ENCODE measurements around the gene GPR132. TPM values are rescaled to one million over a fixed set of nuclear protein-coding genes. Genes with fewer than 3 reads are reported as not detected.

GPR132 gene
- total RNA-seq, 1 donor from 2014 or later: 0.07 TPM

DNA sequence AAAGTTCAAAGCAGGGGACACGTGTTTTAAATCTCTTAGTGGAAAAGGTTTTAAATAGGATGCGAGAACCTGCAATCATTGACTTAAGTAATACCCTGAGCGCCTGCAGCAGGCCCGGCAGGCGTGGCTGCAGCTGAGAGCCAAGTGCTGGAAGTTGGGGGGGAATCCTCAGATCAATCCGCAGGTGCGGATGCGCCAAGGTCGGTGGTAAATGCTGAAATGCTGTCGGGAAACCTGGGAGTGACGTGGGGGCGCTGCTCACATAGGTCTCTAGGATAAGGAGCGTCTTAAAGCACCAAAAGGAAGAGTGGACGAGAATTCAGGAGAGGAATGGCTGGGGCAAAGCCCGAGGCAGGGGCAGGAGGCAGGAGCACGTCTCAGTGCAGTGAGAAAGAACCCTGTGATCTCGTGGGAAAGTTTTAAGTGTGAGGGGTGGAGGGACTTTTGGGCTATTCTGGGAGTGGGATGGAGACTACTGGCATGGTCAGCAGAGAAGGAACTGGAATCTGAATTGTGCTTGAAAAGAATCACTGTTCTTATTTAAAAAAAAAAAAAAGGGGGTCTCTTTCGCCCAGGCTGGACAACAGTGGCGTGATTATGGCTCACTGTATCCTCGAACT, 43.5 kb downstream of the GPR132 start:
- DNase-seq (ENCODE audit: low read depth, low spot score): no peak

DNA sequence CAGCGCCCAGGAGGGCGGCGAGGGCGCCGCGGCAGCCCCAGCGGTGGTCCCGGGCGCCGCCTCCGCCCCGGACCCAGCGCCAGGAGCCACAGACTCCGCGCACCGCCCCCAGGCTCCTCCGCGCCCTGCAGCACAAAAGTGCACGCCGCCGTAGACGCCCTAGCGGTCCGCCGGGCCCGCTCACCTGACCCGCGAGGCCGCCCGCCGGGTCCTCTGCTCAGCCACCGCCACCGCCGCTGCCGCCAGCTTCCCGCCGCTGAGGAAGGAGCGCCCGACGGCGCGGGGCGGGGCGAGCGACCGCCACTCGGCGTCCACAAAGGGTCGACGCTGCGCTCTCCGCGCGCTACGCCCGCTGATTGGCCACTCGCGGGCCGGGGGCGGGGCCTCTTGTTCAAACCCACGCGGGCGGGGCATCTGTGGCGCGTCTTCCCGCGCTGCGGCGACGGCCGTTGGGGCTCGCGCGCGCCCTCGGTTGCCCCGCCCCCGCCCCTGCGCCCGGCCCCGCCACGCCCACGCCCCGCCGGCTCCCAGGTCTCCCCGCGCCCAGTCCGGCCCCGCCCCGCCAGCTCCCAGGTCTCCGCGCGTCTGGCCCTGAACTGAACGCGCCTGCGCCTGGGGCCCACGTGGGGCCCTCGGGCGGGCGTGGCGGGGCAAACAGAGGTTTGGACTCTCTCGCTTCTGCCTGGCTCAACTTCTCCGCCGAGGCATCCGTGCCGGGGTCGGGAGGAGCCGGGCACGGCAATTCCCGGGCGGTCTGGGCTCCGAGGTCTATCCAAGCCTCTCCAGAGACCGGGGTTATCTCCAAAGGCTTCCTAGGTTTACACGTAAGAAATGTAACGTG, 44.2 kb downstream of the GPR132 start, which contains the start of gene CDCA4:
Gene CDCA4, minus strand, starts transcription at position 269 of the 841 bp plus-strand sequence. CDS start 9,154 bp downstream, outside the sequence.
- DNase-seq (ENCODE audit: low read depth, low spot score): peak; percentile 76

DNA sequence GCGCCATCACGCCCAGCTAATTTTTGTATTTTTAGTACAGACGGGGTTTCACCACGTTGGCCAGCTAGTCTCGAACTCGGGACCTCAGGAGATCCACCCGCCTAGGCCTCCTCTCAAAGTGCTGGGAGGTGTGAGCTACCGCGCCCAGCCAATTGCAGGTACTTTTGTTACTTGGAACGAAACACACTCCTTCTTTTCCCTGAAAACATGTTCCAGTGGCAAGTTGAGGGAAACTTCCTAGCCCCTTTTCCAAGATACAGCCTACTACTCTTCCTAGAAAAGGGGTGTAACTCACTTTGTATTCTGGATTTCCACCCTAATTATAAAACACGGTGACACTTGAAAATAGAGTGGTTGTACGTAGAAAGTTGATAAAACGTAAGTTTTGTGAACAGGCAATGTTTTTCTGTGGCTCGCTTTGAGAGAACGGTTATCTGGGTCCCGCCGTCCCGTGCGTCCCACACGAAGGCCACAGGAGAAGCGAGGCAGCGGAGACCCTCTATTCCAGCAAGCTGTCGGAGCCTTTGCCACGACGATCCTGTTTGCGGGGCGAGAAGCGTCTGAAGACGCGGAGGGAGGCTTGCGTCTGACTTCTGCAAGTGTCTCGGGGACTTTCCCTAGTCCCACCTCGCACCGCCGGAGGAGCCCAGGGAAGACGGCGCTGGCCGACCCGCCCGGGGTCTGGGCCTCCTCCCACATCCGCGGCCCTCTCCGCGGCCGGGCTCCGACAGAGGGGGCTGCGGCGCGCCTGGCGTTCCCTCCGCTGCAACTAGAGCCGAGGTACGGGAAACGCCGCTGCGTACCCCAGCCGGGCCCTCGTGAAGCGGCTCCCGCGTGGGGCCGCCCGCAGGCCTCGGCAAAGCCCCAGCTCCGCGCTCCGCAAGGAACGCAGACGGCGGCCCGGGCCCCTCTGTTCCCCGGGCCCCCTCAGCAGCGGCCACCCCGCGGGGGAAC, 45.1 kb downstream of the GPR132 start:
- no peak for DNase-seq (ENCODE audit: low read depth, low spot score)

DNA sequence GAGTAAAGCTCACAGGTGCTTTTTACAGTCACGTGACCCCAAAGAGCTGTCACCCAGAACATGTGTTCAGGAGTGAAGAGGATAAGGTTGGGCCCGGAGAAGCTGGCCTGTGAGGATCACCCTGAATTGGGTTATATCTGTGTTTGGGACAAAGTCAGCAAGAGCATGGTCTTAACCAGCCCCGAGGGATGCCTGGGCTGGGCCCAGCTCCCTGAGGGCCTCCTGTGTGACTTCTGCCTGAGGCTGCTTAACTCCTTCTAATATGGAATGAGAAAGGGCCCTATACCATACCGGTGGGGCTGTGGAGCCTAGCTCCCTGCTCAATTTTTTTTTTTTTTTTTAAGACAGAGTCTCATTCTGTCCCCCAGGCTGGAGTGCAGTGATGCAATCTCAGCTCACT, 46.8 kb downstream of the GPR132 start:
- DNase-seq (ENCODE audit: low read depth, low spot score): no peak

DNA sequence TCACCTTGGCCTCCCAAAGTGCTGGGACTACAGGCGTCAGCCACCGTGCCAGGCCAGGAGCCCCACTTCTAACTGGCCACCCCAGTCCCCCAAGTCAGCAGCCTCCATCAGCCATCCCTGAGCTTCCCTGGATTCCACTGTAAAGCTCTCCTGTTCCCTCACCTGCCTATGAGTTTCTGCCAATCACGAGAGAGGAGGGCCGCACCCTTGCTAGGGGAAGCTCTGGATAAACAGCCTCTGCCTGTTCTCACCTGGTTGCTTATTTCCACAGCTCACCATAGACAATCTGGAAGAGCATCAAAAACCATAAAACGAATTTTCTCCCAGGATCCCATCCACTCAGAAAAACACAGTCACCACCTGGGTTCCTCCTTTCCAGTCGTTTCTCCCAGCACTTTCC, 49.3 kb downstream of the GPR132 start:
- DNase-seq (ENCODE audit: low read depth, low spot score): no peak

DNA sequence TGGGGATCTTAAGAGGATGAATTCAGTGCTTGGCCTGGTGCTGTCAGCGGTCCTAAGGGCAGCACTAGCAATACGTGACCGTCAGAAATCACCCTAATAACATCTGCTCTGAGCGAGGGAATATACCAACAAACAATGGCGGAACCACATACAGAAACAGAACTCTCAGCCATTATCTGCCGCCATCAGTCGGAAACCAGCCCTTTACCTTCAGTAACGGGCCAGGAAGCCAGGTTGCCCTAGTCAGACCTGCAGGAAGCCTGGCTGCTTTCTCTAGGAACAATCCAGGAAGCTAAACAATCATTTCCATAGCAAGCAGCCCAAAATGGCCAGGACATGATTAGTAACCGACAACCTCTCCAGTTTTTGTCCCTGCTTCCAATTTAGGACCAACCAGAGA, 50.0 kb downstream of the GPR132 start:
- no peak for DNase-seq (ENCODE audit: low read depth, low spot score)

DNA sequence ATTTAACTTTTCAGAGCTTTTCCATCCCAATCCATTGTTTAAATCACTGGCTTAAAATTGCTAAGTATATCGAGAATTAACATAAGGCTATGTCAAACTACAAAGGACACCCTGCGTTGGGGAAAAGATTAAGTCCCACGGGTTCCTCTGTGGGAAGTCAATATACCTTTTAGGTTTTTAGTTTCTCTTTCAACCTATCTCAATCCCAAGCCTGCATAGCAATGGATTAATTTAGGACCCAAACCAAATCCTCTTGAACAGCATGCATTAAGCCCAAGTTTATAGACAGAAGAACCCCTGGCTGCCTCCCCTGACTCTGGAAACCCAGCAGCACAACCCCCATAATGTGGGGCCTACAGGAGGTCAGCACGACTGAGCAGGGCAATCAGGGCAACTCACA, 50.6 kb downstream of the GPR132 start:
- DNase-seq (ENCODE audit: low read depth, low spot score): no peak

DNA sequence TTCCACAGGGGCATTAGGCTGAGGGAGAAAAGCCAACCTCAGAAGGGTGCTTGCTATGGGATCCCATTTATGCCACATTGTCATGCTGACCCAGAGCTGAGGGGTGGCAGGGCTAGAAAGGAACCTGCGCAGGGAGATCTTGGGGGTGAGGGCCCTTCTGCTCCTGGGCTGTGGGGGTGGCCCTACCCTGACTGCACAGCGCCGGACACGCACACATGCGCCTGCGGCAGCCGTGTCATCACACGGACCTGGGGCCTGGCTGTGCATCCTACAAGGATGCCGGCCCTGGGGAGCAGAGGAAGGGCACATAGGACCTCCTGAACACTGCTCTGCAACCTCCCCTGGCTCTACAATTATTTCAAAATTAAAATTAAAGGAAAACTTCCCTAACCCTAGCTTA, 51.2 kb downstream of the GPR132 start:
- DNase-seq (ENCODE audit: low read depth, low spot score): no peak

DNA sequence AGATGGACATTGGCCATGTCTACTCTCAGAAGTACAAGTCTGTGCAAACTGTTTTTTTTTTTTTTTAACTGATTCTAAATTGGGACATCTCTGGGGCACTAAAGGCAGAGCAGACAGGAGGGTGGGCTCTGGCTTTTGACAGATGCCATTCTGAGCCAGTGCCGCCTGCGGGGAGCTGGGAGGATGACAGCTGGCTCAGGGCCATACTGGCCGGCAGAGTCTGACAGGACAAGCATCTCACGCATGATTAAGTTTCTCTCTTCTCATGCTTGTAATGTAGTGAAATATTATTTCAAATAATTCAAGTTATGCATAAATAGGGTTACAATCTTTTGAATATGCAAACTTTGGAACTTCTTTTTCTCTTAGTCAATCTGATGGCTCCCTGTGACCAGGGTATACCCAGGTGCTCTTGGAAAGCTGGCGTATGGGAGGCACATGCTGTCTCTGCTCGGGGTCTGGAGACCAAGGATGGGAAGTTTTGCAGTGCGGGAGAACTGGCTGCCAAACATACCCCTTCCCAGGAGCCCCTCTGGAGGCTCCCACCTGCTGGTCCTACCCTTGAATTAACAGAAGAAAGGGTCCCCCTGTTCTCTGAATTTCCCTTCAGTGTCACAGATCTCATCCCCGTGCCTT, 52.0 kb downstream of the GPR132 start:
- no peak for DNase-seq (ENCODE audit: low read depth, low spot score)

DNA sequence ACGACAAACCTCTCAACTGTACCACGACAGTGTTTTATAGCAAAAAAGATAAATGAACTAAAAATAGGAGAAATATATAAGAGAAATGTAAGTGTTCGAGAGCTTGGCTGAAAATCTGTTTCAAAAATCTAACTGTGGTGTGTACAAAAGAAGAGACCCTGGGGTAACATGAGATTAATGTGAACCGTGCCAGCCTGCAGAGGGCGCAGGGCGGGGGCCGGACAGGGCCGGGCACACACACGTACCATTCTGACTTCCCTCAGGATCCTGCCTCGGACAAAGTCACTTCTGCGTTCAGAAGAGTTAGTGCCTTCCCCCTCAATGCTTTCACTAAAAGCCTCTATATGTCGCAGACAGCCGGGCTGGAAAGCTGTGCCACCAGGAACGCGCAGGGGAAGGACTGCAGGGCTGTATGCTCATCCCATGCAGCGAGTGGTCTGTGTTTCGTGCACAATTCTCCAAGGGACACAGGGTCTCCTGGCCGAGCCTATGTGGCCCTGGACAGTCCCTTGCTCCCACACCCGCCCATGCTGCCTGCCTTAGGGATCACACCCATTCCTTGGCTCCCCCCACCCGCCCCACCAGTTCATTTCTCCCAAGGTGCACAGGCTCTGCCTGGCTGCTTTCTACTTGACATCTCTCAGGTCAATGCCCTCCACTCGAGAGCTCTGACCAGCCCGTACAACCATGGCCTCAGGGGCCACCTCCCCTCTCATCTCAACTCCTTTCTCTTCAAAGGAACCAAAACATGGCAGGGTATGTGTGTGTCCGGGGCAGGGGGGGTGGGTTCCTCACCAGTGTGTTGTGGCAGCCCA, 52.9 kb downstream of the GPR132 start:
- DNase-seq (ENCODE audit: low read depth, low spot score): no peak

DNA sequence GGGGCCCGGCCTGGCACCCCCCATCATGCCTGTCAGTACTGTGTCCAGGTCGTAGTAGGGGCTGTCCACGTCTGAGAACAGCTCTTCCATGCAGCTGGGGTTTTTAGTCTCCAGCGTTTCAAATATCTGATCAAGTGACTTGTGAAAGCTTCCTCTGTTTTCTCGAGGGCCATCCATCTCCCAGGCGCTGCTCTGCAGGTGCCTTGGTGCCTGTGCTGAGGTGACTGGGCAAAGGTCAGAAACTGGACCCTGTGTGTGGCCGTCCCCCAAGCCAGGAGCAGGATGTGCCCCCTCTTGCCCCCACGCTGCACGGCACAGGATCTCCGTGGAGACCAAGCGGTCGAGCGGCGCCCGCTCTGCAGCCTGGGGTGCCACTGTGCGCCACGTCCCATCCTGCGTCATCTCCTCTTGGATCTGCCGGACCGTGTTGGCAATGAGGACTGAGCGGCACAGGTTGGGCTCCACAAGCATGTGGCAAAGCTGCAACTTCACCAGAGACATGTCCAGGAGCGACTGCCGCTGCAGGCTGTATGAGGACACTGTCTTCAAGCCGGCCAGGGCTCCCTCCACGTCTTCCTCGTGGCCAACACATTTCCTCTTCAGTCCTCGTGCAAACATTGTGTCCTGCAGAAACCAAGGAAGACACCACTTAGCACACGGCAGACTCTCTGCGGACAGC, 53.8 kb downstream of the GPR132 start:
- no peak for DNase-seq (ENCODE audit: low read depth, low spot score)

DNA sequence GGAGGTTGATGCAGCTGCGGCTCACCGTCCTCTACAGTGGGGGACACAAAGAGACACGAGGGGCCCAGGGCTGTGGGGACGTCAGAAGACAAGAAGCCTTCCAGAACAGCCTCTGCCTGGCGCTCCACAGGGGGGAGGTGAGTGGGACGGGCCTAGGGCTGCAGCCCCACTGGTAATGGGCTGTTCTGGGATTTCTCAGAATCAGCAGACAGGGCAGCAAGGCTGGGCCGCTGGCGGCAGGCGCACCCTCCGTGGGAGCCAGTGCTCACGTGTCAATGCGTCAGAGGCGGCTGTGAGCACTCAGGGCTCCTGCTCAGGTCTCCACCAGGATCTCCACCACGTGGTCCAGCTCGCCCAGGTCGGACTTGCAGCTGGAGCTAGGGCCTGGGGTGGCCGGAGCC, 54.3 kb downstream of the GPR132 start:
- DNase-seq (ENCODE audit: low read depth, low spot score): no peak

DNA sequence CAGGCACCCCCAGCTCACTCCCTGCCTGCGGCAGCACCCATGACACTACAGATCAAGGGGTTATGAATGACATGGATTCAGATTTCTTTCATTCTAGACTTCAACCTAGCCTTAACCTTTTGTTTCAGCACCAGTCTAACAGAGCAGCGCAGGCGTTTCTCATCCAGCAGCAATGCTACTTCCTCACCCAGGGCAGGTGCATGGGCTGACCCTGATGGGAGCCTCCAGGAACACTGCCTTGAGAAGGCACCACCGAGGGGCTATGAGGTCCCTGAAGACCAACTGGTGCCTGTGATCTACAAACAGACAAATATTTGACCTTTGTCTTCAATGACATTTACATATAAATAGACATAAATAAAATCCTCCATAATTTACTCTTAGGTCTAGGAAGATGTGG, 55.1 kb downstream of the GPR132 start:
- no peak for DNase-seq (ENCODE audit: low read depth, low spot score)

DNA sequence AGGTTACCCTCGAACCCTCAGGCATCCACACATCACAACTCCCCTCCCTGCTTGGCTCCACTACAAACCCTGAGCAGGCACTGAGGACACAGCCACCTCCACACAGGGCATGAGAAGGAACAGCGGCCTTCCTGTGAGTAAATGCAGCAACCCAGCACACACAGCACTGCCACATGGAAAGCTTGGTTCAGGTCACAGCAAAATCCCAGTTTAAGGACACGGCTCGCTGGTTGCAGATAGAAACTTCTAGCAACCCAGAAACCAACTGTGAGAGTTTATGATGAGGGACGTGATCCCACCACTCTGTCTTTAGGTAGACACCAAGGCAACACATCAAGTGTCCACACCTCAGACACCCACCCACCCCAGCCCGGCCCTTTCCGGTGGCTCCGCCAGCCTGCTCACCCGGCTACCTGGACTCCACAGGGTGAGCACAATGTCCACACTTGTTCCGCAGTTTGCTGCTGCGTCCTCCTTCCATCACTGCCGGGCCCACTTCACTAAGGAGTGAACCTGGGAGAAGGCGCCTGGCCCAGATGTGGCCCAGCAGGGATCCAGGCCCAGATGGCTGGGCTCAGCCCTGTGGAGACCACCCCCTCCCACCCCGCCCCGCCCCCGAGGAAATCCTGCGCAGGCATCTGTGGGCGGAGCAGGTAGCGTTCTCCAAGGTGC, 57.5 kb downstream of the GPR132 start:
- DNase-seq (ENCODE audit: low read depth, low spot score): no peak

DNA sequence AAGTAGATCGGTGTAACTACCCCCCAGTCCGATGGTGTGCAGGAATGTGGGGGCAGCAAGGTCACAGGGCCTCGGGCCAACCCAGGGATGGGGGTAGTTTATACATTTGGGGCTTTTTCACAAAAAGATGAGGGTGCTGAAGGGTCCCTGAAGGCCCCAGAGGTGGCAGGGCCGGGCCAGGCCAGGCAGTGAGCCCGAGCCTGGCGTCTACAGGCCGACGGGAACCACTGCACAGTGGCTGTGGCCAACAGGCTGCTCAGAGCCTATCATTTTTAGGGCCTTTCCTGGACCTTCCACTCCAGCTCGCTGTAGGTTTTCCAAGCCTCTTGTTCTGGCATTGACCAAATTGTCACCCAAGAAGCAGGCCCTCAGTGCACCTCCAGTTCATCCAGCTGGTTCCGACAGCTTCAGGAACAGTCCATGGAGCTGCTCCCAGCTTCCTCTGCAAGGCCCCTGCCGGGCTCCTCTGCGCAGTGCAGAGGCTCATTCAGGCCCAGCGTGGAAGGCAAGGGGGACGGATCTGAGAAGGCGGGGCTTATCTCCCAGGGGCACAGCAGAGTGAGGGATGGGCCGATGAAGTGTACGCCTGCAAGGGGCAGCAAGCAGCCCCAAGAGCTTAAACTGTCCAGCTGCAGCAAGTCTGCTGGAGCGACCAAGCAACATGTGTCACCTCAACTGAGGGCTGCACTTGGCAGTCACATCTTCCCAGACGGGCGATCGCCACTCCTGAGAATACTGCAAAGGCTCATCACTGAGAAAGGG, 58.2 kb downstream of the GPR132 start:
- DNase-seq (ENCODE audit: low read depth, low spot score): no peak

DNA sequence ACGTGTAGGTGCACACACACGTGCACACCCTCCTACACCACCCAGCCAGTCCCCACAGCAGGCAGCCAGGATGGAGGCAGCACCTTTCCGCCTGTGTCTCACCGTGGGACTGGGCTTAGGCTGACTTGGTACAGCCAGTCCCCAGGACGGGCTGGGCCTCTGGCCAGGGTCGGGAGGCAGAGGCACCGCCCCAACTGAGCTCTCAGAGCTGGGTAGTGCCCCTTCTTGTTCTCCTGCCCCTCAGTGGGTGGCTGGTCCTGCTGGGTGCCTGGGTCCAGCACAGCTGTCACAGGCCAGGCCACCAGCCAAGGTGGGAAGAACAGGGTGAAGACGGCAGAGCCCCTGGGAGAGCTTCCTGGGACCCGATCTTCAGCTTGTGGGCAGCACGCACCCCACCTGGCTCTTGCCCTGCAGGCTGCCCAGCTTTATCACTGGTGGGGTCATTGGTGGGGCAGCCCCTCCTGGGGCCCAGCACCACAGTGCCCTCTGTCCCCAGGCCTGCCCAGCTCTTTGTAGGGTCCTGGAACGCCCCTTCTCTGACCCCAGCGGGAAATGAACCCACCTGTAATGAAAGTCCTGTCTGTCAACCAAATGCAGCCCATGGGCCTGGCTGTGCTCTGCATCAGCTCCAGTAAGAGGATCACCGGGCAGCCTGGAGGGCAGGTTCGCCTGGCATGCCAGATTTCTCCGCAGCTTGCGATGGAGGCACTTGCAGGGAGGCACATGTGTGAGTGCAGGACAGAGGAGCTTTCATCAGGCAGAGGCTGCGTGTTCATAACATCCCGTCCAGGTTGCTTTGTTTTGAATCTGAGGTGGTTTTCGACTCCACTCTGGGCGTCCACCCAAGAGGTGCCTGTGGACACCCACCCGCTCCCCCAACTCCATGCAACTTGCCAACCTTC, 59.0 kb downstream of the GPR132 start:
- no peak for DNase-seq (ENCODE audit: low read depth, low spot score)

DNA sequence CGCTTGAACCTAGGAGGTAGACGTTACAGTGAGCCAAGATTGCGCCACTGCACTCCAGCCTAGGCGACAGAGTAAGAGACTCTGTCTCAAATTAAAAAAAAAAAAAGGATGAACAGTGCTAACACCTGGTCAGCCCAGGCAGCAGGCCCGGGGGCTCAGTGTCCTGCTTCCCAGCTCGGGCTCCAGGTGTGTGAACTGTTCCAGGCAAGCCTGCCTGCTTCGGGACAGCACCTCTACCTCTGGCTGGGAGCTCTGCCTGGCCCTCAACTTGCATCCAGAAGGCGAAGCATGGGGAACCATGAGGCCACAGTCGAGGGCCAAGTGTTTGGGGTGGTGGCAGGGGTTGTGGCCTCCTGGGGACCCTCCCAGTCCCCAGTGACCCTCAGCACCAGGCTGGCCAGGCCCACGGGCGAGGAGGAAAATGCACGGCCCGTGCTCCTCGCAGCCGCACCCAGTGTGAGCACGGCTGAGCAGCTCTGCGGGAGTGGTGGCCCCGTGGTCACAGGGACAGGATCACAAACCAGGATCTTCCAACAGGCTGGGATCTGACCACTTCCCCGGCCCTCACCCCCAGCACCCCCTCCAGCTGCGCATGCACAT, 59.8 kb downstream of the GPR132 start:
- DNase-seq (ENCODE audit: low read depth, low spot score): no peak
